Measurements from ENCODE around the gene NOP14. TPM values are rescaled to one million over a fixed set of nuclear protein-coding genes. Genes with fewer than 3 reads are reported as not detected.

The NOP14 gene
- total RNA-seq, result 30.8 and 31.4 TPM in 2 replicates

GRCh38 chr4:2963175-2963965 is at the start of gene NOP14, which contains the start of gene GRK4:
Gene NOP14 (minus strand): TSS chr4:2963406. CDS start chr4:2963319, 87 bp downstream.
Gene GRK4 (plus strand): TSS chr4:2963571. CDS start chr4:2964071, 500 bp downstream.

Other genes starting within 250 kb of the NOP14 start
- 39.5 and 48.8 TPM in 2 replicates for gene TNIP2, start 207.1 kb downstream of the NOP14 start, total RNA-seq
- 13.1 and 28.9 TPM in 2 replicates for gene SH3BP2, start 170.3 kb downstream of the NOP14 start, total RNA-seq
- gene ADD1, start 119.6 kb downstream of the NOP14 start, total RNA-seq, result 121 and 122 TPM in 2 replicates
- 1.9 and 2.5 TPM in 2 replicates for gene GRK4, start 165 bp upstream of the NOP14 start, total RNA-seq
- not detected in 2 replicates for gene HTT-AS, start 111.1 kb upstream of the NOP14 start, total RNA-seq
- gene HTT, start 111.3 kb upstream of the NOP14 start, total RNA-seq, result 28.7 and 32.5 TPM in 2 replicates

Measured in airway epithelial cell (primary cell).